AG09309 (cell line): ENCODE results near the gene CEMIP.
"Not testable (repeated sequence)": the region's sequence is repeated elsewhere in the genome, so short reads cannot be mapped to it uniquely, and the experiment has no call there.

Source experiments
- DNase-seq: peaks from one replicate; pipeline ENCODE4 v3.0.0-alpha.2; 2010; ENCODE audit warnings: low read depth
- H3K4me3 ChIP-seq: 2 replicates; pipeline ENCODE4 v1.5.1; 2011; ENCODE audit warnings: mild to moderate bottlenecking, low read depth, low read length, moderate library complexity; ENCODE audit not compliant: control insufficient read depth
- TF ChIP-seq, protein P1 (sequence below): IDR thresholded peaks from 2 replicates; pipeline ENCODE4 v1.5.1; 2011; ENCODE audit warnings: mild to moderate bottlenecking, low read depth, low read length, inconsistent platforms; ENCODE audit not compliant: insufficient read depth, control insufficient read depth; ENCODE audit errors: missing control alignments

CEMIP gene

DNA sequence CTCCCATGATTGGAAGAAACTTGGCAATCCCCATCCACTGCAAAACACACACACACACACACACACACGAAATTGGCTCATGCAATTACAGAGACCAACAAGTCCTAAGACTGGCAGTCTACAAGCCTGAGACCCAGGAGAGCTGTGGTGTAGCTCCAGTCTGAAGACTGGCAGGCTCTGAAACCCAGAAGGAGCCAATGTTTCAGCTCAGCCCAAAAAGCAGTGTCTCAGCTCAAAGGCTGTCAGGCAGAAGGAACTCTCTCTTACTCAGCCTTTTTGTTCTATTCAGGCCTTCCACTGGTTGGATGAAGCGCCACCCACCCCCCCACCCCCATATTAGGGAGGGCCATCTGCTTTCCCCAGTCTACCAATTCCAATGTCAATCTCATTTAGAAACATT, 178.4 kb downstream of the CEMIP start:
- TF ChIP-seq, protein P1, sequence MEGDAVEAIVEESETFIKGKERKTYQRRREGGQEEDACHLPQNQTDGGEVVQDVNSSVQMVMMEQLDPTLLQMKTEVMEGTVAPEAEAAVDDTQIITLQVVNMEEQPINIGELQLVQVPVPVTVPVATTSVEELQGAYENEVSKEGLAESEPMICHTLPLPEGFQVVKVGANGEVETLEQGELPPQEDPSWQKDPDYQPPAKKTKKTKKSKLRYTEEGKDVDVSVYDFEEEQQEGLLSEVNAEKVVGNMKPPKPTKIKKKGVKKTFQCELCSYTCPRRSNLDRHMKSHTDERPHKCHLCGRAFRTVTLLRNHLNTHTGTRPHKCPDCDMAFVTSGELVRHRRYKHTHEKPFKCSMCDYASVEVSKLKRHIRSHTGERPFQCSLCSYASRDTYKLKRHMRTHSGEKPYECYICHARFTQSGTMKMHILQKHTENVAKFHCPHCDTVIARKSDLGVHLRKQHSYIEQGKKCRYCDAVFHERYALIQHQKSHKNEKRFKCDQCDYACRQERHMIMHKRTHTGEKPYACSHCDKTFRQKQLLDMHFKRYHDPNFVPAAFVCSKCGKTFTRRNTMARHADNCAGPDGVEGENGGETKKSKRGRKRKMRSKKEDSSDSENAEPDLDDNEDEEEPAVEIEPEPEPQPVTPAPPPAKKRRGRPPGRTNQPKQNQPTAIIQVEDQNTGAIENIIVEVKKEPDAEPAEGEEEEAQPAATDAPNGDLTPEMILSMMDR: no peak
- H3K4me3 ChIP-seq: no peak overlapping the region
- DNase-seq: no peak

DNA sequence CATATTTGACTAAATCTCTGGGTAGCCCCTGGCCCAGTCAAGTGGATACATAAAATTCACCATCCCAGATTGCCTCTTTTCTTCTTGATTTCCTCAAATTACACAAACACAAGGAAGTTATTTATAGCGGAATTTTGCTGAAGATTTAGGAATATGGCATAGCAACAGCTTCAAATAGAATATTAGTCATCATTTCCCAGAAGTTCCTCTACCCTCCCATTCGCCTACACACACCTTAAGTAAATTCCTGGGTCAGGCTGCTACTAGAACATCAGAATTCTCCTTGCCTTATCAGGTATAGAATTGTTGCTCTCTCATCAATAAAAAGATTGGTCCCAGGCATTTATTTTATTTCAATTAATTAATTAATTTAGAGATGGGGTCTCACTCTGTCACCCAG, 178.8 kb downstream of the CEMIP start:
- no peak for DNase-seq
- H3K4me3 ChIP-seq: no peak overlapping the region
- TF ChIP-seq, protein P1: no peak

DNA sequence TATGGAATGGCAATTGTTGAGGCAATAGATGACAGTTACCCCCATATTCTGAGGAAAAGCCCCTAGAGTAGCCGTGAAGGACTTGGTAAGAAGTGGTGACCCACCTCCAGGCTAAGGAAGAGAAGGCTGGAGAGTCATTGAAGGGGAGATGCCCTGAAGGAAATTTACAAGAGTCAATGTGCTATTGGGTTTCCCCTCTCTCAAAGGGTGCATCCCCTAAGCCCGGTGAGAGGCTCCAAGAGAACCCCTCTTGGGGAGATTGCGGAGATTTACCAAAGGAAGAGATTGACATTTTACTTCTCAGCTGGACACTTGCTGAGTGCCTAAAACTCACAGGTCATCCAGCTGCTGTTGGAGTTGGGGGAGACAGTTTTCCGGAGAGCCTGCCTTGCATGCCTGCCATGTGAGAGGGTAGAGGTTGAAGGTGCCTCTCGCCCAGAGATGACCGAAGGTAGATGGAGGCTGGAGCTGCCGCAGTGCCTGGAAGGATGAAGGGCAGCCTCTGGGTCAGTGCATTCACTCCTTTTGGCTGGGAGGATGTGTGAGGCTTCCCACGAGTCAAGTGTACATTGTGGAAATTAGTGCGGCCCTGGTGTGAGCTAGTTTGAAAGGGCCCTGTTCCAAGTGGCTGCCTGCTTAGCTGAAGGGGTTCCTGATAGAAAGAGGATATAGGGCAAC, 179.8 kb downstream of the CEMIP start:
- TF ChIP-seq, protein P1: no peak
- DNase-seq: no peak
- no peak overlapping the region for H3K4me3 ChIP-seq

DNA sequence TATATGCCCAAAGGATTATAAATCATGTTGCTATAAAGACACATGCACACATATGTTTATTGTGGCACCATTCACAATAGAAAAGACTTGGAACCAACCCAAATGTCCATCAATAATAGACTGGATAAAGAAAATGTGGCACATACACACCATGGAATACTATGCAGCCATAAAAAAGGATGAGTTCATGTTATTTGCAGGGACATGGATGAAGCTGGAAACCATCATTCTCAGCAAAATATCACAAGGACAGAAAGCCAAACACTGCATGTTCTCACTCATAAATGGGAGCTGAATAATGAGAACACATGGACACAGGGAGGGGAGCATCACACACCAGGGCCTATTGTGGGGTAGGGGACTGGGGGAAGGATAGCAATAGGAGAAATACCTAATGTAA, 186.3 kb downstream of the CEMIP start:
- not testable (repeated sequence) for DNase-seq, H3K4me3 ChIP-seq

DNA sequence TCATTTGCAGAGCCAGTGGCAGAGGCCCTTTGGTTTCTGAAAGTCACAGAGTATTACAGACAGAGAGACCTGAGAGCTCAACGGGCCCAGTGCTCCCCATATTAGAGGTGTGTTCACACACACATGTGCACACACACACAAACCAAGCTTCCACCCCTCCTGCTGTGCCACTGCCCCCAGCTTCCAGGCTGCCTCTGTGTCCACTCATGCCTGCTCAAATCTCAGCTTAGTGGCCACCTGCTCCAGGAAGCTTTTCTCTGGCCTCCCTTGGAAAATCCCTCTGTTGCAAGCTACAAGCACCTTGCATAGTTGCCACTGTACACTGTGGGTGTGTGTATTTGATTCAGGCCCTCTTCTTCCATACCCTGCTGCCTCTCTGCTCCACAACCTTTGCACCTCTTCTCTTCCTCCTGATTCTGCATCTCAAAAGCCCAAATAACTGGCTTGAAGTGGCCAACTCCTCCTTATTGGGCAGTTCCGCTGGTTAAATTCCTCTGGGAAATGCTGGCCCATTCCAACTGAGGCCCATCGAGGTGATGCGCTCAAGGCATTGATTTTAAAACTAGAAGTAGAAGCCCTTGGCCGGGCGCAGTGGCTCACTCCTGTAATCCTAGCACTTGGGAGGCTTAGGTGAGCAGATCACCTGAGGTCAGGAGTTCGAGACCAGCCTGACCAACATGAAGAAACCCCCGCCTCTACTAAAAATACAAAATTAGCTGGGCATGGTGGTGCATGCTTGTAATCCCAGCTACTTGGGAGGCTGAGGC, 187.4 kb downstream of the CEMIP start:
- TF ChIP-seq, protein P1: no peak
- no peak overlapping the region for H3K4me3 ChIP-seq
- no peak for DNase-seq

DNA sequence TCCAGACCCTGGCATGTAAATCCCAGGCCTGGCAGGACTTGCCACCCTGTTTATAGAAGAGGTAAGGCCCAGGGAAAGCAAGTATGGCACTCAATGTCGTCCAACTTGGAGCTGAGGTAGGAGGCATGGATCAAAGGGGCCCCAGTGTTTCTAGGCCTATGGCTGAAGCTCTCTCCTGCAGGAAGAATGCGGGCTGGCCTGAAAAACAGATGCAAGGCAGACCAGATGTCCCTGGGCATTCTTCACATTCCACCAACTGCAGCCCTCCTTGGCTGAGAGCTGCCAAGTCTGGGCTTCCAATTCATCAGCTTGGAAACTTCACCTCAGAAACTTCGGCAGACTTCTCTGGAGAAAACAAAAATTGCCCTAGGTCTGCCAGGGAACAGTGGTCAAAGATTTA, 188.3 kb downstream of the CEMIP start:
- TF ChIP-seq, protein P1: no peak
- no peak overlapping the region for H3K4me3 ChIP-seq
- DNase-seq: no peak

DNA sequence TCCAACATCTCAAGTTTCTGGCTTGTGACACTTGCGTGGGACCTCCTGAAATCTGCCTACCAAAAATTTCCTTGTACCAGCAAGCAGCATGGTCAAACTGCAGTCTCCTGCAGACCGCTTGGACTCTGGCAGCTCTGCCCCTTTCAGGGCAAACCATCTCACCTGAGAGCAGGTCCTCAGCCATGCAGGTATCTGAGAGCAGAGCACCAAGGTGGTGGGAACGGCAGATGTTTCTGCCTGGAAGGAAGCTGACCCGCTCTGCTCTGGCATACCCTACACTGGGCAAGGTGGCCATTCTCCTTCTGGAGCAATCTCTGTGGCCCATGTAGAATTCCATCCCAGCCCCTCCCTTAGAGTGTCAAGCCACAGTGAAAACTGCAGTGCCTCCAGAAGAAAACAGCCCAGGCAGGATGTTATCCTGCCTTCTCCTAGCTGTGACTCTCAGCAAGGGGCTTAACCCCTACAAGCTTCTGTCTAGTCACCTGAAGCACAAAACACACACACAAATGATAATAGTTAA, 188.9 kb downstream of the CEMIP start:
- TF ChIP-seq, protein P1: no peak
- no peak for DNase-seq
- H3K4me3 ChIP-seq: no peak overlapping the region
